Amniotic epithelial cell (primary cell): ENCODE results near the gene AACS.

ENCODE experiments used
- DNase-seq: peaks from one replicate; pipeline ENCODE4 v3.0.0-alpha.2; 2010; ENCODE audit warnings: low read depth

AACS gene

DNA sequence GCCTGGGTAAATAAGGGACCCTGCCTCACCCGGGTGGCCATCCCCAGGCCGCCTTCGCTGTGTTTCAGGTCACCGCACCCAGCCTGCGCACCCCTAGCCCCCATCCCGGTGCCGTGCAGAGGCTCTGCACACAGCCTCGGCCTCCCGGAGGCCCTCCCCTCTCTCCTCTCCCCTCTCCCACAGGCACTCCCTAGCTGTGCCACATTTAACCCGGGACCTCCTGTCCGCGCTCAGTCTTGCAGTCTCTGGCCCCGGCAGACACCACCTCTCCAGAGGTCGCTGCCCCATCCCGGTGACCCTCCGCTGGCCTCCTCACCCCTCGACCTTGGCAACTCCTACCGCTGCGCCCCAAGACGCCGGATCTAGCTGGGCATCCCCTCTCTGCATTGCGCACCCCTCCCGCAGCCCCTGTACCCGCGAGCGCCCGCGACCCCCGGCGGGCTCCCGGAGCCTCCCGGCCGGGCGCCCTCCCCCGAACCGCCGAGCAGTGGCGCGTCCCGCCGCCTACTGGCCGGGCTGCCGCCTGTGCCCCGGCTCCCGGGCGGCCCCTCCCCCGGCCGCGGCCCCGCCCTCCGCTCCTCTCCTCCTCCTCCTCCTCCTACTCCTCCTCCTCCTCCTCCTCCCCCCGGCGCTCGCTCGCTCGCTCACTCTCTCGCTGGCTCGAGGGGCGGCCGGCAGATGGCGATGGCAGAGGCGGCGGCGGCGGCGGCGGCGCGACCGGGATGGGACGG, 120.7 kb downstream of the AACS start, which contains the start of gene TMEM132B:
TSS of gene TMEM132B (plus strand) at position 647 of the 731 bp plus-strand sequence.
- peak; percentile 55 for DNase-seq

- DNase-seq: peak; percentile 12
Observed at GRCh38 chr12:125186471-125187147, 121.4 kb downstream of the AACS start.

DNA sequence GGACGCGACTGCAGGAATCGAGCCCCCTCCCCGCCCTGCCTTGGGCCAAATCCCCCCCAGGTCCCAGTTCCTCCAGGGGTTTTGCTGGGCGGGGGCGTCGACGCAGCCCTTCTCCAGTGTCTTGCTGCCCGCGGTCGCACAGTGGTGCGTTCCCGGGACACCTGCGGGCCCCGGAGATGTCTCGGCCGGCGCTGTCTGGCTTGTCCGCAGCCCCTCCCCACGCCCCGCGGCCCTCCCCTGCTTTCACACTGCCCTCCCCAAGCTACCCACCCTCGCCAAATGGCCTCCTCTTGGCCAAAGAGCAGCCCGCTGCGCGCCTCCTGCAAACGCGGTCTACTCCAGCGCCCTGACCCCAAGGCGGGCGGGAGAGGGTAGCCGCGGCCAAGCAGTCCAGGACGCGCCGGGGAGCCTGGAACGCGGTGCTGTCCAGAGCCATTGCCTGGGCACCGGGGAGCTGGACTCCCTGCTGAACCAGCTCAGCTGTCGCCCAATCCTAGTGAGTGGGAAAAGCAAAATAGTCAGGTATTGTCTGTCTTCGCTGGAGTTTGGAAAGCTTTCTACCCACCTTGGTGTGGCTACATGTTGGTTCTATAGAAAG, 122.0 kb downstream of the AACS start:
- DNase-seq: no peak

DNA sequence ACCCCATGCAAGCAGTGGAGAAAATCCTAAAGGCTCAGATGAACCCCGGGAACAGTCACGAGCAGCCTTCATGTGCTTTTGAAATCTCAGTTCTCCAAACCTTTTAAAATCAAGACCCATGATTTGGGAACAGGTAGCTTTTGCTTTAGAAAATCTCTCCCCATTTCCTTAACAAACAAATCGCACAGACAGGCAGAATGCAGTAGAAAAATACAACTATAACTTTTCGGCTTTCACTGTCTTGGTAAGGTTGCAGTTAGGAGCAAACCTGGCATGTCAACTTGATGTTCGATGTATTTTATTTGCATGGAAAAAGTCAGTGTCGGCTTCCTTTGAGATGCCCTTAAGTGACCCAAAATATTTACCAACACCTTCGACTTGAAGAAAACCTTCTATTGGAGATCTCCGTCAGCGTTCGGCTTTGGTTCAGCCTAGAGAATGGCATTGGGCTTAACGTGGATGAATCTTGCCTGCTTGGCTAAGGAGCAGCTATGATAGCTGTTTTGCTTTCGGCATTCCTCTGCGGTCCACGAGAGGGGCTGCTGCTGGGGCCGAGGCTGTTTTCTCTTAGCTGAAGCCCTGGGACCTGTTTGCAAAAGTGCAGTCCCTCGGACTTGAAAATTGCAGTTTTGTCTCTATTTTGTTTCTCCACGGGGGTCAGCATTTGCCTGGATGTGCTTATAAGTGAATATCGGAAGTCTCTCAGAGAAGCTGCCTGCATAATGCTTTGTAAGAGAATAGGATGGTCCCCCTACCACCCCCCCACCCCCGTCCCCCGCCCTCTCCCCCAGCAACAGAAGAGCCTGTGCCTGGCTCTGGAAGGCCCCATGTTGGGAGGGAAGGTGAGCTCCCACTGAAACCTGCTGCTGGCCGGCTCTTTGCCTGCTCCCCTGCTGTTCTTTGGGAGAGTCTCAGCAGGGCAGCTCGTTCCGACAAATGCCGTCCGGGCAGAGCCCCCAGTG, 122.8 kb downstream of the AACS start:
- no peak for DNase-seq

DNA sequence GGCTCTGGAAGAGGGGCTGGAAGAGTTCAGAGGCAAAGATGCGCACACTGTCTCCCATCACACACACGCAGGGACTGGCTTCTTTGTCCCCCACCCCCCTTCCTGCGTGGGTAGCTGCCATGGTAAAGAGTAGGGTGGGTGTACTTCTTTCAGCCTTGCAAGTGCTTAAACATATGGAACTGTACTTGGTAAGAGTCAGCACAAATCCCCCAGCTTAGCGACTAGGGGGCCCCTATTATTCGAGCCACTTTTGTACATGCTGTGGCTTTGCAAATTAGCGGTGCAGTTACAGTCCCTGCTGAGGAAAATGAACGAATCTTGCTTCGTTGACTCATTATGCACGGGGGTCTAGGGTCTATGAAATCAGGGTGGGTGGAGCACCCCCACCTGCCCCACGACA, 123.8 kb downstream of the AACS start:
- DNase-seq: no peak

- no peak for DNase-seq
Observed at GRCh38 chr12:125189502-125189901, 124.3 kb downstream of the AACS start.

- no peak for DNase-seq
Observed at GRCh38 chr12:125191361-125192087, 126.3 kb downstream of the AACS start.

DNA sequence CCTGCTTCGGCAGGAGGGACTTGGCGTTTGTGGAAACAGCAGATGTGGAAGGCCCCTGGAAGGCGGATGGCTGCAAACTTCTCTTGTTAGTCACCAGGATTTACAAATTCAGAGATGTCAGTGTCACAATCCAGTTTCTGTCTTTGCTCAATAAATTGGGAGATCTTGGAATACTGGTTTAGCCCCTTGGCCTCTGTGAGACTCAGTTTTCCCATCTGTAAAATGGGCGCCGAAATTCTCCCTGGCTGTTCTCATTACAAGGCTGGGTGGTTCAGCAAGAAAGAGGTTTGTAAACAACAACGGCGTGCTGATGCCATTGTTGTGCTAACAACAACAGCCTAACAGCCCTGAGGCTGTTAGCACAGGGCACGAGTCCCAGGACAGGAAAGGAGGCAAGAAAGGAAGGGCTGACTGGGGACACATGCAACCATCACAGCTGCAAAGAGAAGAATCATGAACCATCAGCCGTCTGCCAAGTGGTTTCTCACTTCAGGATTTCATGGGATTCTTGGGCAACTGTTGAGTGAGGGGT, 127.5 kb downstream of the AACS start:
- DNase-seq: no peak
